NK-92 (cell line): ENCODE data around the gene SMPD1.
"Not testable (repeated sequence)": the region's sequence is repeated elsewhere in the genome, so short reads cannot be mapped to it uniquely, and the experiment has no call there.

ENCODE experiments used
- DNase-seq: peaks from one replicate; lab custom pipeline; 2025; ENCODE audit not compliant: unreplicated experiment; lab: John Stamatoyannopoulos, UW

SMPD1 gene

DNA sequence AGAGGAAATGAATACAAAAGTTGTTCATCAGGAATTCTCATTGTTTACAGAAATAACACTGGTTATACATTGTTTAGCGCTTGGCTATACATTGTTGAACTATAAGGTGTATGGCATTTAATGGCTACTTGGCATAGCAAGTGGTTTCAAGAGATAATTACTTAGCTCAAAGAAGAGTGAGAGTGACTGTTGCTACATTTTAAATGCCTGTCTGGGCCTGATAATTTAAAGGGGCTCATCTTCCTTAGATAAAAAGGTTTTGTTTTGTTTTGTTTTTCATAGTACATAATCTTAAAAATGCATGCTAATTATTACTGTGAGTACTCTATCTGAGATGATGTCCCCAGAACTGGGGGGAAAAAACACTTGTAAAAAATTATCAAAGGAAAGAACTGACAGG is 1.5 kb upstream of the SMPD1 start:
- no peak for DNase-seq

DNA sequence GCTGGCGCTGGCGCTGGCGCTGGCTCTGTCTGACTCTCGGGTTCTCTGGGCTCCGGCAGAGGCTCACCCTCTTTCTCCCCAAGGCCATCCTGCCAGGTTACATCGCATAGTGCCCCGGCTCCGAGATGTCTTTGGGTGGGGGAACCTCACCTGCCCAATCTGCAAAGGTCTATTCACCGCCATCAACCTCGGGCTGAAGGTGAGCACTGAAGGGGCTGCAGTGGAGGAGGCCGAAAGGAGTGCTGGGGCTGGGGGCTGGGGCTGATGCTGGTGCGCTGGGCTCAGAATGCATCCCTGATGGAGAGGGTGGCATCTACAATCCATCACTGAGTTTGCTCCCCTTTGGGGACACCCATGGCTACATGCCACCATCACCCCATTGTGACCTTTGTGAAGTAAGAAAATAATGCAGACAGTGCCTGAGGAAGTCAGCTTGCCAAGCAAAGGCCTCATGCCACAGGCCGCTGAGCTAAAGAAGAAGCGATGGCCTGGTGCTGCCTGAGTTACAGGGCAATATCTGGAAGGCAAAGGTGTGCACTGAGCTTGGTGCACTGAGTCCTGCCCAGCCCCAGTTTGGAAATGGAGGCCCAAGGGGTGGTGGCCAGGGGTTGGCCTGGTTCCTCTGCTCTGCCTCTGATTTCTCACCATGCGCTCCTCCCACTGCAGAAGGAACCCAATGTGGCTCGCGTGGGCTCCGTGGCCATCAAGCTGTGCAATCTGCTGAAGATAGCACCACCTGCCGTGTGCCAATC is 620 bp downstream of the SMPD1 start:
- no peak for DNase-seq

DNA sequence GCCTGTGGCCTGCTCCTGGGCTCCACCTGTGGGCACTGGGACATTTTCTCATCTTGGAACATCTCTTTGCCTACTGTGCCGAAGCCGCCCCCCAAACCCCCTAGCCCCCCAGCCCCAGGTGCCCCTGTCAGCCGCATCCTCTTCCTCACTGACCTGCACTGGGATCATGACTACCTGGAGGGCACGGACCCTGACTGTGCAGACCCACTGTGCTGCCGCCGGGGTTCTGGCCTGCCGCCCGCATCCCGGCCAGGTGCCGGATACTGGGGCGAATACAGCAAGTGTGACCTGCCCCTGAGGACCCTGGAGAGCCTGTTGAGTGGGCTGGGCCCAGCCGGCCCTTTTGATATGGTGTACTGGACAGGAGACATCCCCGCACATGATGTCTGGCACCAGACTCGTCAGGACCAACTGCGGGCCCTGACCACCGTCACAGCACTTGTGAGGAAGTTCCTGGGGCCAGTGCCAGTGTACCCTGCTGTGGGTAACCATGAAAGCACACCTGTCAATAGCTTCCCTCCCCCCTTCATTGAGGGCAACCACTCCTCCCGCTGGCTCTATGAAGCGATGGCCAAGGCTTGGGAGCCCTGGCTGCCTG is 1.4 kb downstream of the SMPD1 start:
- no peak for DNase-seq

DNA sequence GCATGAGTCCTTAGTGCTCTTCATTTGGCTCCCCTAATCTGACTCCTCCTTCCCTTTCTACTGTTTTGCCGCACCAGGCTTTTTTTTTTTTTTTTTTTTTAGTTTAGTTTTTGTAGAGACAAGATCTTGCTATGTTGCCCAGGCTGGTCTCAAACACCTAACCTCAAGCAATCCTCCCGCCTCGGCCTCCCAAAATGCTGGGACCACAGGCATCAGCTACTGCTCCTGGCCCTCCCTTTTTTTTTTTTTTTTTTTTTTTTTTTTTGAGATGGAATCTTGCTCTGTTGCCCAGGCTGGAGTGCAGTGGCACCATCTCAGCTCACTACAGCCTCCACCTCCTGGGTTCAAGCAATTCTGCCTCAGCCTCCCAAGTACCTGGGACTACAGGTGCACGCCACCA is 2.0 kb downstream of the SMPD1 start:
- DNase-seq = not testable (repeated sequence)

DNA sequence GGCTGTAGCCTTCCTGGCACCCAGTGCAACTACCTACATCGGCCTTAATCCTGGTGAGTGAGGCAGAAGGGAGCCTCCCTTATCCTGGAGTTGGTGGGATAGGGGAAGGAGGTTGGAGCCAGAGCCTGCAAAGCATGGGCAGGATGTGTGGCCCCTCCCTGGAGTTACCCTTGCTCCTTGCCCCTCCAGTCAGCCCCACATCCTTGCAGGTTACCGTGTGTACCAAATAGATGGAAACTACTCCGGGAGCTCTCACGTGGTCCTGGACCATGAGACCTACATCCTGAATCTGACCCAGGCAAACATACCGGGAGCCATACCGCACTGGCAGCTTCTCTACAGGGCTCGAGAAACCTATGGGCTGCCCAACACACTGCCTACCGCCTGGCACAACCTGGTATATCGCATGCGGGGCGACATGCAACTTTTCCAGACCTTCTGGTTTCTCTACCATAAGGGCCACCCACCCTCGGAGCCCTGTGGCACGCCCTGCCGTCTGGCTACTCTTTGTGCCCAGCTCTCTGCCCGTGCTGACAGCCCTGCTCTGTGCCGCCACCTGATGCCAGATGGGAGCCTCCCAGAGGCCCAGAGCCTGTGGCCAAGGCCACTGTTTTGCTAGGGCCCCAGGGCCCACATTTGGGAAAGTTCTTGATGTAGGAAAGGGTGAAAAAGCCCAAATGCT is 3.9 kb downstream of the SMPD1 start:
- no peak for DNase-seq

DNA sequence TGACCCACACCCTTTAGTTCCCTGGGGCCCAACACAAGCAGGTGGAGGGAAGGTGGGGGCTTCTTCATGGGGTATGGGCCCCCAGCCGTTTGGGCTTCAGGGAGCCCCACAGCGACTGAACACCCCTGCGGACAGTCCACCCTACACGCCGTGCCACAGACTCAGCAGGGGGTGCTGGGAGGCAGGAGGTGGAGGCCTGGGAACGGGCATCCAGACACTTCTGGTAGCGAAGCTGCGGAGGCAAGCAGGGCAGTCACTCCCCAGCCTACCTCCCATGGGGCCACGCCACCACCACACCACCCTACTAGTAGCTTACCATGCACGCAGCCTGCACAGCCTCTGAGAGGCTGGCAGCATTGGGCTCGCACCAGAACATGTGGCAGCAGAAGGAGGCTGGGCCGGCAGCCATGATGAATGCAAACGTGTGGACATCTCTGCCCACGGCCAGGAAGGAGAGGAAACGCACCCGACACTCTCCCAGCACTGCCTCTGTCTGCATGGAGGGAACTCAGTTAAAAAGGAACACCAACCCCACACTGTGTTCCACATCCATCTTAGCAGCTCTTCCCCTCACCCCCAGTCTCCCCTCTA is 5.3 kb downstream of the SMPD1 start:
- no peak for DNase-seq

DNA sequence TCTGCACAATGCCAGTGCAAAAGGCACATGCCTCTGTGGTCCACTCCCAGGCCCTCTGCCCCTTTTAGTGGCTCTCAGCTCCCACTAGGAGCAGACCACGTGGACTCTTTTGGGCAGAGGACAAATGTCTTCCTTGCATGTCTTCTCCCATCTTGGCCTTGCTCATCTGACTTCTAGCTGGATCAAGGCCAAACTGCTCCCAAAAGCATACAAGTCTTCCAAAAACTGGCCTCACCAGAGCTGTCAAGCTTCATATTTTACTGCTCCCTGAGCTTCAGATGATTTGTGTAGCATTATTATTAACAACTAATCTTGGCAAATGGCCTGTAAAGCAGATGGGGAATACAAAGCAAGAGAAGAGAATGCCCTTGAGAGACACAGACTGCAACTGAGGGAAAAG is 6.9 kb downstream of the SMPD1 start:
- DNase-seq = no peak

DNA sequence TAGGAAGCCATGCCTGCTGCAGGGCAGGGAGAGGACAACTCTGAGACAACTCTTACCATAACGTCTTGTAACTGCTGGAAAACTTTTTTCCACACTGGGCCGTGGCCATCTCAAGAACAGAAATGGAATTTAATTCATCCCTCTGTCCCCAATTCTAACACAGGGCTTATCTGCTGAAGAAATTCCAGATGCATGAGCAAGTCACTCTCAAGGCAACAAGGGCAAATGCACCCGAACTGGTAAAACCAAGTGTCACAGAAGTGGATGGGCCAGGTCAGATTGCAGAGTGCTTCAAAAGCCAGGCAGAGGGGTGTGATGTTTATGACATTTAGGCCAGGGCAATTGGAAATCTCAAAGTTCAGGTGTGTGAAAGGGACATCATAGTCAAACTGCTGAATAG is 7.4 kb downstream of the SMPD1 start:
- DNase-seq = no peak

DNA sequence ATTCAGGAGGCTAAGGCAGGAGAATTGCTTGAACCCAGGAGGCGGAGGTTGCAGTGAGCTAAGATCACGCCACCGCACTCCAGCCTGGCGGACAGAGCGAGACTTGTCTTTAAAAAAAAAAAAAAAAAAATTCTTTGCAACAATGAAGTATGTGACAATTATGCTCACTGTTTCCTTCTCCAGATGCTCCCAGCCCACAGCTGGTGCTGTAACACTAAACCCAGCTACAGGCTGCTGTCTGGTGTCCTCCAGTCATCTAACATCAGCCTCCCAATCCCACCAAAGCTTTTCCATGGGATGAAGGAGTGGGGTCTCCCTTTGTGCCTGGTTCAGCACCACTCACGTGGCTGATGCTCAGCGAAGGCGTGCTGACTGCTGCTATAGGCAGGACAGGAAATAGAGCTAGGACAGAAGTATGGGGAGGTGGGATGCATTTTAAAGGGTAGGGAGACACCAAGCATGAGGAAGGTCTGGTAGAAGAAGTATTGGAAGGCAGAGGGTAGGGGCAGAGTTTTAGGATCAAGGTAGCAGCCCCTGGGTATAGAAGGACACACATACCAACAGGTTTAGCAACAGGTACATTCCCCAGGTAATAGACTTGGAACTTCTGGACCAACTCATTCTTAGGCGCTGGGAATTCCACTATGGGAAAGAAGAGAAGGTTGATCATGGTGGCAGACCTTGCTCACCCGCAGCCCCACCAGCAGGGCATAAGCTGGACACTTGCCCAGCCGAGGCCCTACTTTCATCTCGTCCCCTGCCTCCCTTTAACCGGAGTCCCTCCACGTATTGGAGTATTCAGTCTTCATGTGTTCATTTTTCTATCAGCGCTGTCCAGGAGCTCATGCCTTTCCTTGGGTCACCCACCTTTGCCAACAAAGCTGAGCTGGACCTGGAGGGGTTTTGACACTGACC is 10.4 kb downstream of the SMPD1 start:
- DNase-seq = no peak

DNA sequence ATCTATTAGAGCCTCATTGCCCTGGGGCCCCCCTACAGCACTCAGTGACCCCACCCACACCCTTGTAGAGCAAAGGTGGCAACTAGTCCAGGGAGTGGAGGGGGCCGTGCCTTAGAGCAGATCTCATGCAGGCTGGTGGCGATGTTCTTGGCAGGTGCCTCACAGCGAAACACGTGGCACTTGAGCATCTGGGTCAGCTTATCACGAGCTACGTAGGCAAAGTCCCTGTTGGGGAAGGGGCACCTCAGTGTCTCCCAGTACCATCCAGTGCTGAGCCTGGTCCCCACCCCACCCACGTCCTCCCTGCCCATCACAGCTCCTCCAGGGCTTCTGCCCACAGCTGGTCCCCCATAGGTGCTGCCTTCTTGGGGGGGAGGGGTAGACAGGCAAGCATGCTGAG is 11.2 kb downstream of the SMPD1 start:
- DNase-seq = no peak

DNA sequence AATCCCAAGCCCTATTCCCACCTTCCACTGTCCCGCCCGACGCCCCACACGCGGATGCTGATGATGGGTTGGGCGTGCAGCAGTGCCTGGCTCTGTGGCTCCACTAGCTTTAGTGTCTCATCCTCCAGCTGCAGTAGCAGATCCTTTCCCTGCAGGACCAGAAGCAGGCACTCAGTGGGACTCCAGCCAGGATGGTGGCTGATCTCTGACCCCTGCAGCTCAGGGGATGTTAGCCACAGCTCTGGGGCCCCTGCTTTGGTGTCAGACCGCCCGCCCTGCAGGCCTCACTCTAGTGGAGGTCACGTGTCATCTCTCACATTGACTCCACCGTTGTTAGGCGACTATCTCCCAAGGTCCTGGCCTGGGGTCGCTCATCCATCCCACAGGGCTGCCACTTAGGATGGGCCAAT is 11.8 kb downstream of the SMPD1 start:
- no peak for DNase-seq

DNA sequence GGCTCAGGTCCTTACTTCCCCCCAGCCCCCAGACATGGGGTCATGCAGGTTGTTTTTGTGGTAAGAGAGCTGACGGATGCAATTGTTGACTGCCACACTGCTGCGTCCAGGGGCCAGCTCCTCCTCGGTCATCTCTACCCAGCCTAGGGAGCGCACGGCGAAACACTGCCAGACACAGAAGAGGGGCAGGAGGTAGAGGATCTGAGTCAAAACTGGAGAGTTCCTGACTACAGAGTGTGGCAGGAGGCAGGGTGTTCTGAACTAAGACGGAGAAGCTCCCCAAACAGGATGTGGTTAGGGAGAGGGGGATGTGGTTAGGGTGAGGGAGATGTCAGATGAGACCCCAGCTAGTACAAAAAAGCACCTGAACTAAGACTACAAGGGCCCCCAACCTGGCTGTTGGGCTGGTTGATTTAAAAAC is 12.3 kb downstream of the SMPD1 start:
- peak; percentile 43 for DNase-seq

DNA sequence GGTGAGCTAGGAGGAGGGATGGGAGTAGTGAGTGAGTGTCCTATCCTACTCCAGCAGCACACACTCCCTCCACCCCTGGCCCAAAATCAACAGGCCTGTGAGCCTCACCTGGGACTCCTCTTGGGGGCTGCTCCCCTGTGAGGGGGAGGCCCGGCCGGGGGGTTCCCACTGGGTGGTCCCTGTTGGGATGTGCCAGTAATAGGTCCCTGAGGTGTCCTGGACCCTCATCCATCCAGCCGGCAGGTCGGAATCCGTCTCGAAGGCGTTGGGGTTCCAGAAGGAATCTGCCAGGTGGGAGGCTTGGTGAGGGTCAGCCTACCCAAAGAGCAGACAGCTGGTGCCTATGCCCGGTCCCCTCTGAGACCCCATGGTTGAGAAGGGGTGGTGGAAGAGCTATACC is 13.3 kb downstream of the SMPD1 start:
- DNase-seq = no peak

DNA sequence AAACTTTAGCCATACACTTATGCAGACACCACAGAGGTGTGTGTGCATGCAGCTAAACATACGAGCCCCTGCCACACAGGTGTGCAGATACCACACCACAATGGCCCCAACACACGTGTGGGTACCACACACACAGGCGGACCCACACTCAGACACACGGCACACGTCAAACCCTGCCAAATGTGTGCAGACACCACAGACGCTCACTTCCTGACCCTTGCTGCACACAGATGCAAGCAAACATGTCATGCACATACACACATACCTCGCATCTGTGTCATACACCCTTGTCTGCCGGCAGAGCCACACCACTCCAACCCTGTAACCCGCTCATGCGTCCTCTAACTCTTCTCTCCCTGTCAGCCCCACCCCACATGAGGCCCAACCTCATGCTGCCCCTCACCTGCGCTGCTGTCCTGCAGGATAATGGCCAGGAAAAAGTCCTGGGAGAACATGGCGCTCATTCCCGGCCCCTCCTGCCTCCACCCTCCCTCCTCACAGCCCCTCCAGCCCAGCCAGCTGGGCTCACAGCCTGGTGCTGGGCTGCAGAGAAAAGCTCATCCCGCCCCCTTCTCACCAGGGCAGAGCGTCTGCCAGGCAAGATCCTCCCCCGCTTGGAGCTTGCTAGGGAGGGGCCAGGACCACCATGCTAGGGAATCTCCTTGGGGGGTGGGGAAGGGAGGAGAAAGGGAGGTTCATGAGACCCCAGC is 14.2 kb downstream of the SMPD1 start:
- DNase-seq = no peak

DNA sequence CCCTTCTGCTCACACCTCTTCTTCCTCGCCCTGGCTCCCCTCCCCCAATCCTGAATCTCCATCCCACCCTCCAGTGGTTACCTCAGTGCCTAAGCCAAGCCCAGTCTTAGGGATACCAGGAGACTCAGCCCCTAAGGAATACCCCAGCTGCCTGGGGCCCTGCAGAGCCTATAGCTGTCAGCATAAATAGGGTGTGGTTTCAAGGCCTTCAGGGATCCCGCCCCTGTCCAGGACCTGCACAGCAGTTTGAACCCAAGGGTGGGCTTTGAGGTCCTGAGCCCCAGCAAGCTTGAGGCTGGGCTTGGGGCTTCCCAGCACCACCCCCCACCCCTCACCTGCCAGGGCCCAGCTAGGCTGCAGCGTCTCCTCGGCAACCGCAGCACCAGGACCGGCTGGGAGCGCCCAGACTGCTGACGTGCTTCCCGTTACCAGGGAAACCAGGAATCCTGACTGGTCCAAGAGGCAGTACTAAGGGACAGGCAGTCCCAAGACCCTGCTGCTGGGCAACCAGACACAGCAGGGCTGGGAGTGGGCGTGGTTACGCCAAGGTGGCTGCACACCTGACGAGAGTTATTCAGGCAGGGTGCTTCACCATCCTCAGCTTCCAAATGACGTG is 14.9 kb downstream of the SMPD1 start:
- DNase-seq = no peak

DNA sequence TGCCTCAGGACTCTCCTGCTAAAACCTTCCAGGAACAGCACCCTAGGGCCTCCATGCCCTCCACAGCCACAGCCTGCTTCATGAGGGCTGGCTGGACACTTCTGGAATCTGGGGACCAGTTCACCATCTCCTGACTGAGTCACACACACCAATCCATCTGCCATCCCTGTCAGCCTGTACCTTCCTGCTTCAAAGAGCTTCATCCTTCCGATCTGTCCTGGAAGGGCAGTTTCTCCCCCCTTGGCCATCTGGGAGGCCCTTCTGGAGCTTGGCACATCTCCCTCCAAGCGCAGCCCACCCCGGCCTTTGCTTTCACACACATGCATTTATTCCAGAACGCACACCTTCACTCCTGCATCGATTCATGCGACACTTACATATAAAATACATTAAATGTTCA is 15.6 kb downstream of the SMPD1 start:
- no peak for DNase-seq

DNA sequence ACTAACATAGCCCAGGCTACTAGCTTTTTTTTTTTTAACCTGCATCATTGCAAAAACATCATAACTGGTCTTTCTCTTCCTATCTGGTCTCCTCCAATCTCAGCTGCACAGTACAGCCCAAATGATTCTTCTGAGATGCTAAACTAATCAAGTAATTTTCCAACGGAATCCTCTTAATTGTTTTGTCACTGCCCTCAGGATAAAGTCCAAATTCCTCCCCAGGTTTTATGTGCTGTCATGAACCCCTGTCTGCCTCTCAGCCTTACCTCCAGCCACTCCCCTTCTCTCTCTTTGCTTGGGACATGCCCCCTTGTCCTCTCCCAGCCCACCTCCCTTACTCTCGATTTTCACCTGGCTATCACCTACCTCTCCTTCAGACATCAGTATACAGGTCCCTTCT is 16.1 kb downstream of the SMPD1 start:
- DNase-seq = no peak

DNA sequence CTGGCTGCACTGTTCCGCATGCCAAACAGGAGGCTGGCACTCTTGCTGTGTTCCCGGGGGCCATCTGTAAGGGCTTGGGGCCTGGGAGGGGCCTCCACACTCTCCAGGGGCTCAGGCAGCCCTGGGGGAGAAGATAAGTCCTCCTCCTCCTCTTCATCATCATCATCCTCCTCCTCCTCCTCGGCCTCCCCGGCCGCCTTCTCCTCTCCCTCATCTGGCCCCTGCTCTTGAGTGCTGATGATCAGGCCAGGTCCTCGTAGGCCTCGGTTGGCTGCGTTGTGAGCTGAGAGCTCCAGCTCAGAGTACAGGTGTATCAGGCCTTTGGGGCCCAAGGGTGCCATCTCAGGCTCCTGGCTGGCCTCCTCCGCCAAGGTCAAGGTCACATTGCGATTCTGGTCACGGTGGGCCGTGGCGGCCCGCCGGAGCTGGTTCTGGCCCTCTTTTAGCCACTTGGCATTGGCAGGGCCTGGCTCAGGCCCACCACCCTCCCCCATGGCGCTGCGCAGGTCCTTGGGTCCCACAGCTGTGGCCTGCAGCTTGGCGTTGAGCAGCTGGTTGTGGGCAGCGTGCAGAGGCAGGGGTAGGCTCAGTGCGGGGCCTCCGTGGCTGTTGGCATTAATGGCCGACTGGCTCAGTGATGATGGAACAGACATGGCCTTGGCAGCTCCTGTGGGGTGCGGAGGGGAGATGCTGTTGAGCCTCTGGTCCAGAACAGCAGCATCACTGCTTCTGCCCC is 20.6 kb downstream of the SMPD1 start:
- DNase-seq = no peak

DNA sequence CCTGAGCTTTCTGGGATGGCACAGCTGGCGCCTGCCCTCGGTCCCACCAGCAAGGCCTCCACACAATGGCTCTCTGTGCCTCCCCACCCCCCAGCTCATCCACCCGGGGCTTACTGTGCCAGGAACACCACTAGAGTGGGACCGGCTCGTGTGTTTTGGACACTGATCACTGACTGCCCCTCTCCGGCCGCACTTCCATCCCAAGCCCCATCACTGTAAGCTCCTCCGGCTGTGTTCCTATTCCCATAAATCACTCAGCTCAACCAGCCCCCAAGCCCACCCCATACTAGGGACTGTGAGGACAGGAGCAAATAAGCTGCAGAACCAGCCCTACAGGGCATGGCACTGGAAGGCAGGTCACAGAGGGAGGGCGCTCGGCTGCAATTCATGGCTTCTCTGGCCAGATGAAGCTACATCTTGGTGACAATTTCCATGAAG is 21.3 kb downstream of the SMPD1 start:
- no peak for DNase-seq
